DND-41 (cell line): Measurements from ENCODE around the gene HOXD10.

Experiments
- ATAC-seq: fragments of 200-7000 bp; cut with Tn5 transposase; 3 replicates; pipeline ENCODE4 v1.9.1; 2021; ENCODE audit warnings: low read depth; ENCODE audit not compliant: insufficient read depth
- DNase-seq: peaks from one replicate; pipeline ENCODE4 v3.0.0-alpha.2; 2020
- H2AFZ ChIP-seq: 2 replicates; pipeline ENCODE4 v1.6.0; 2012; ENCODE audit warnings: low read depth, low read length
- H3K27ac ChIP-seq: 2 replicates; pipeline ENCODE4 v1.5.1; 2012; ENCODE audit warnings: low read length, inconsistent platforms
- H3K27me3 ChIP-seq: fragments of 200-600 bp; sonication (generic); 2 replicates; pipeline ENCODE4 v1.6.0; 2012; ENCODE audit warnings: low read length, mild to moderate bottlenecking, inconsistent platforms; ENCODE audit not compliant: insufficient read depth, poor library complexity
- H3K36me3 ChIP-seq: 2 replicates; pipeline ENCODE4 v1.5.1; 2012; ENCODE audit warnings: low read length, inconsistent platforms; ENCODE audit not compliant: insufficient read depth
- H3K4me1 ChIP-seq: 2 replicates; pipeline ENCODE4 v1.5.1; 2012; ENCODE audit warnings: mild to moderate bottlenecking, low read length; ENCODE audit not compliant: insufficient read depth
- H3K4me2 ChIP-seq: 2 replicates; pipeline ENCODE4 v1.6.0; 2012; ENCODE audit warnings: mild to moderate bottlenecking, moderate library complexity, low read length, inconsistent platforms; ENCODE audit not compliant: insufficient read depth
- H3K4me3 ChIP-seq, 2 experiments: fragments of 200-600 bp in 1 of 2; shearing (Covaris generic) in 1 of 2; 2 replicates each; pipeline ENCODE4 v1.5.1; 2012 to 2016; ENCODE audit warnings: inconsistent platforms in 2 of 2, low read length in 2 of 2, mild to moderate bottlenecking in 2 of 2, low read depth in 1 of 2, moderate library complexity in 1 of 2
- H3K79me2 ChIP-seq: 2 replicates; pipeline ENCODE4 v1.6.0; 2012; ENCODE audit warnings: low read length, inconsistent platforms; ENCODE audit not compliant: insufficient read depth
- H3K9ac ChIP-seq: 2 replicates; pipeline ENCODE4 v1.6.0; 2012; ENCODE audit warnings: low read depth, mild to moderate bottlenecking, inconsistent platforms, low read length, moderate library complexity
- H3K9me3 ChIP-seq: 2 replicates; pipeline ENCODE4 v1.5.1; 2012; ENCODE audit warnings: low read length, moderate library complexity, mild to moderate bottlenecking, inconsistent platforms; ENCODE audit not compliant: insufficient read depth, severe bottlenecking
- H4K20me1 ChIP-seq: 2 replicates; pipeline ENCODE4 v1.6.0; 2012; ENCODE audit warnings: low read length; ENCODE audit not compliant: insufficient read depth
- CTCF ChIP-seq: IDR thresholded peaks from 2 replicates; pipeline ENCODE4 v1.5.1; 2012; ENCODE audit warnings: borderline replicate concordance, low read length, moderate library complexity, mild to moderate bottlenecking; ENCODE audit not compliant: poor library complexity, severe bottlenecking; ENCODE audit errors: extremely low read depth
- EZH2 ChIP-seq: IDR thresholded peaks from 3 replicates; pipeline ENCODE4 v1.6.1; 2012; ENCODE audit warnings: borderline replicate concordance, low read depth, mild to moderate bottlenecking, moderate library complexity, low read length, inconsistent platforms; ENCODE audit not compliant: severe bottlenecking

HOXD10 gene

GRCh38 chr2:176111846-176112374, 4.7 kb upstream of the HOXD10 start:
- H3K79me2 ChIP-seq, result no peaks in the 10 kb centered on the region
- no peak for ATAC-seq
- H4K20me1 ChIP-seq, result no peaks in the 10 kb centered on the region
- H3K4me3 ChIP-seq, result no peak overlapping the region
- no peaks in the 10 kb centered on the region for H3K27me3 ChIP-seq
- TF ChIP-seq CTCF, result no peak
- TF ChIP-seq EZH2, result no peak
- H3K4me1 ChIP-seq, result no peaks in the 10 kb centered on the region
- H3K9me3 ChIP-seq, result no peaks in the 10 kb centered on the region
- no peak for DNase-seq
- H2AFZ ChIP-seq, result no peak overlapping the region
- no peak overlapping the region for H3K27ac ChIP-seq
- H3K4me2 ChIP-seq, result no peak overlapping the region
- no peaks in the 10 kb centered on the region for H3K36me3 ChIP-seq
- H3K9ac ChIP-seq, result no peak overlapping the region

GRCh38 chr2:176112375-176113302, 3.9 kb upstream of the HOXD10 start:
- Histone ChIP-seq H3K79me2 (no peaks in the 10 kb centered on the region), H3K4me1 (no peaks in the 10 kb centered on the region), H3K36me3 (no peaks in the 10 kb centered on the region), H3K4me3 (no peak overlapping the region), H3K27ac (no peak overlapping the region), H3K4me2 (no peak overlapping the region), H3K27me3 (no peaks in the 10 kb centered on the region), H3K9ac (no peak overlapping the region), H3K9me3 (no peaks in the 10 kb centered on the region), H2AFZ (no peak overlapping the region), H4K20me1 (no peaks in the 10 kb centered on the region)
- DNase-seq (no peak), ATAC-seq (no peak)
- TF ChIP-seq CTCF (no peak), EZH2 (no peak)

GRCh38 chr2:176114120-176114929, 2.3 kb upstream of the HOXD10 start:
- no peak overlapping the region for H3K4me2 ChIP-seq
- H3K36me3 ChIP-seq, result no peaks in the 10 kb centered on the region
- H3K9ac ChIP-seq, result no peak overlapping the region
- H3K4me1 ChIP-seq, result no peaks in the 10 kb centered on the region
- no peaks in the 10 kb centered on the region for H4K20me1 ChIP-seq
- H3K27ac ChIP-seq, result no peak overlapping the region
- H3K27me3 ChIP-seq, result no peaks in the 10 kb centered on the region
- ATAC-seq, result no peak
- H3K79me2 ChIP-seq, result no peaks in the 10 kb centered on the region
- TF ChIP-seq CTCF (no peak), EZH2 (no peak)
- H3K4me3 ChIP-seq, result no peak overlapping the region
- H2AFZ ChIP-seq, result no peak overlapping the region
- H3K9me3 ChIP-seq, result no peaks in the 10 kb centered on the region
- DNase-seq, result no peak
